GM18505 (cell line): ENCODE results near the gene COL23A1.
"Not testable (repeated sequence)": the region's sequence is repeated elsewhere in the genome, so short reads cannot be mapped to it uniquely, and the experiment has no call there.

Experiments
- ATAC-seq: cut with Tn5 transposase; IDR thresholded peaks from one replicate; pipeline ENCODE4 v1.9.1; 2021; ENCODE audit not compliant: unreplicated experiment
- POLR2A ChIP-seq: IDR thresholded peaks from 4 replicates; pipeline ENCODE4 v1.6.1; 2011; ENCODE audit warnings: borderline replicate concordance; ENCODE audit not compliant: insufficient read depth, insufficient read length; ENCODE audit errors: extremely low read depth

Gene COL23A1

GRCh38 chr5:178489271-178489976, 100.8 kb downstream of the COL23A1 start:
- no peak for ATAC-seq

GRCh38 chr5:178488696-178489095, 101.5 kb downstream of the COL23A1 start:
- no peak for TF ChIP-seq POLR2A
- no peak for ATAC-seq

More at GRCh38 chr5:178489271-178489976, 100.8 kb downstream of the COL23A1 start:
- TF ChIP-seq POLR2A = no peak

- TF ChIP-seq POLR2A = no peak
- no peak for ATAC-seq
Observed at GRCh38 chr5:178487911-178488600, 102.1 kb downstream of the COL23A1 start.

- ATAC-seq = not testable (repeated sequence)
Observed at GRCh38 chr5:178486878-178487512, 103.2 kb downstream of the COL23A1 start.

GRCh38 chr5:178486239-178486641, 104.0 kb downstream of the COL23A1 start:
- no peak for TF ChIP-seq POLR2A
- no peak for ATAC-seq

GRCh38 chr5:178483620-178484019, 106.6 kb downstream of the COL23A1 start:
- no peak for ATAC-seq
- no peak for TF ChIP-seq POLR2A

GRCh38 chr5:178479261-178479660, 110.9 kb downstream of the COL23A1 start:
- ATAC-seq = no peak
- TF ChIP-seq POLR2A = no peak

- ATAC-seq = no peak
- TF ChIP-seq POLR2A = no peak
Observed at GRCh38 chr5:178478370-178478769, 111.8 kb downstream of the COL23A1 start.

- ATAC-seq = no peak
- no peak for TF ChIP-seq POLR2A
Observed at GRCh38 chr5:178477802-178478201, 112.4 kb downstream of the COL23A1 start.

GRCh38 chr5:178476972-178477754, 113.0 kb downstream of the COL23A1 start:
- no peak for ATAC-seq

GRCh38 chr5:178476531-178476930, 113.7 kb downstream of the COL23A1 start:
- no peak for TF ChIP-seq POLR2A

More at GRCh38 chr5:178476972-178477754, 113.0 kb downstream of the COL23A1 start:
- no peak for TF ChIP-seq POLR2A

GRCh38 chr5:178475422-178475821, 114.8 kb downstream of the COL23A1 start:
- no peak for ATAC-seq
- TF ChIP-seq POLR2A = no peak

More at GRCh38 chr5:178476531-178476930, 113.7 kb downstream of the COL23A1 start:
- no peak for ATAC-seq

GRCh38 chr5:178474562-178475184, 115.5 kb downstream of the COL23A1 start:
- no peak for ATAC-seq
- TF ChIP-seq POLR2A = no peak
